HUDEP-2 (cell line): ENCODE data around the gene ART4.

Experiments
- DNase-seq, 76 experiments: peaks; one replicate each; lab custom pipeline; 2025; ENCODE audit not compliant: unreplicated experiment in 76 of 76; lab: John Stamatoyannopoulos, UW

The ART4 gene

GRCh38 chr12:14814014-14814413 is 29.3 kb downstream of the ART4 start, which contains the start of gene SMCO3:
Gene SMCO3 (minus strand): TSS chr12:14814182. CDS start chr12:14806680, 7,502 bp downstream.
- no peak for DNase-seq

- DNase-seq = no peak
Measured at GRCh38 chr12:14811486-14811885, 31.8 kb downstream of the ART4 start.

- peak in 38 of 76 experiments; percentile 0 to 45 (median 20) for DNase-seq
Measured at GRCh38 chr12:14810953-14811483, 32.3 kb downstream of the ART4 start.

GRCh38 chr12:14810167-14810952 is 33.0 kb downstream of the ART4 start:
- DNase-seq = no peak

- DNase-seq = peak in 4 of 76 experiments; percentile 43 to 68 (median 46)
Measured at GRCh38 chr12:14803830-14804160, 39.5 kb downstream of the ART4 start.

GRCh38 chr12:14803011-14803829 is 40.1 kb downstream of the ART4 start, which contains the start of the genes C12orf60 and WBP11:
Gene C12orf60 (plus strand): TSS chr12:14803670. CDS start chr12:14822936, 19,266 bp downstream.
Gene WBP11 (minus strand): TSS chr12:14803478. CDS start chr12:14801383, 2,095 bp downstream.
- peak in 75 of 76 experiments; percentile 49 to 97 (median 90) for DNase-seq

GRCh38 chr12:14802721-14803010 is 40.7 kb downstream of the ART4 start:
- DNase-seq = no peak

- DNase-seq = no peak
Measured at GRCh38 chr12:14802247-14802646, 41.1 kb downstream of the ART4 start.

- DNase-seq = no peak
Measured at GRCh38 chr12:14795028-14795448, 48.3 kb downstream of the ART4 start.

GRCh38 chr12:14785568-14785967 is 57.8 kb downstream of the ART4 start:
- DNase-seq = no peak

GRCh38 chr12:14784471-14784870 is 58.9 kb downstream of the ART4 start:
- no peak for DNase-seq

GRCh38 chr12:14782756-14783155 is 60.6 kb downstream of the ART4 start:
- DNase-seq = no peak

- DNase-seq = no peak
Measured at GRCh38 chr12:14781563-14781962, 61.8 kb downstream of the ART4 start.

- DNase-seq = no peak
Measured at GRCh38 chr12:14780859-14781258, 62.5 kb downstream of the ART4 start.

GRCh38 chr12:14779834-14780233 is 63.5 kb downstream of the ART4 start:
- DNase-seq = no peak

GRCh38 chr12:14777271-14777670 is 66.1 kb downstream of the ART4 start:
- DNase-seq = no peak

- DNase-seq = peak in 2 of 76 experiments; percentile 5 to 24
Measured at GRCh38 chr12:14776236-14776961, 66.9 kb downstream of the ART4 start.

GRCh38 chr12:14775636-14775980 is 67.7 kb downstream of the ART4 start:
- DNase-seq = no peak
